Loucy (cell line): Measurements from ENCODE around the gene CHI3L2.
"Not testable (repeated sequence)": the region's sequence is repeated elsewhere in the genome, so short reads cannot be mapped to it uniquely, and the experiment has no call there.

Experiments used
- H2AFZ ChIP-seq: fragments of 200-600 bp; sonication (generic); 2 replicates; pipeline ENCODE4 v1.6.0; 2016; ENCODE audit warnings: antibody characterized with exemption, mild to moderate bottlenecking, low read length, moderate library complexity
- H3F3A ChIP-seq: fragments of 200-600 bp; 2 replicates; pipeline ENCODE4 v1.6.0; 2016; ENCODE audit warnings: antibody characterized with exemption, low read depth, mild to moderate bottlenecking
- H3K27me3 ChIP-seq: fragments of 200-600 bp; sonication (generic); 2 replicates; pipeline ENCODE4 v1.6.1; 2014; ENCODE audit warnings: low read length, mild to moderate bottlenecking; ENCODE audit not compliant: insufficient read depth, poor library complexity, severe bottlenecking
- H3K36me3 ChIP-seq: fragments of 200-600 bp; sonication (generic); 2 replicates; pipeline ENCODE4 v1.6.1; 2016; ENCODE audit warnings: low read length; ENCODE audit not compliant: insufficient read depth
- H3K4me1 ChIP-seq: fragments of 200-600 bp; sonication (generic); 2 replicates; pipeline ENCODE4 v1.5.1; 2014; ENCODE audit warnings: low read length, mild to moderate bottlenecking; ENCODE audit not compliant: insufficient read depth, poor library complexity, severe bottlenecking
- H3K4me2 ChIP-seq: fragments of 200-600 bp; sonication (generic); 2 replicates; pipeline ENCODE4 v1.6.0; 2014; ENCODE audit warnings: antibody characterized with exemption, low read length, low read depth, mild to moderate bottlenecking; ENCODE audit not compliant: poor library complexity, severe bottlenecking
- H3K4me3 ChIP-seq: fragments of 200-600 bp; sonication (generic); 2 replicates; pipeline ENCODE4 v1.5.1; 2014; ENCODE audit warnings: low read length, mild to moderate bottlenecking, mixed read lengths; ENCODE audit not compliant: poor library complexity, severe bottlenecking
- H3K79me2 ChIP-seq: fragments of 200-600 bp; sonication (generic); 2 replicates; pipeline ENCODE4 v1.6.1; 2014; ENCODE audit warnings: low read length; ENCODE audit not compliant: insufficient read depth
- H3K9ac ChIP-seq: fragments of 200-600 bp; sonication (generic); 2 replicates; pipeline ENCODE4 v1.6.0; 2014; ENCODE audit warnings: mild to moderate bottlenecking, low read depth, low read length, moderate library complexity; ENCODE audit not compliant: poor library complexity, severe bottlenecking
- H3K9me2 ChIP-seq: fragments of 200-600 bp; sonication (generic); replicated peaks from 2 replicates; pipeline ENCODE4 v1.6.1; 2016; ENCODE audit warnings: low read depth, low read length, mixed read lengths
- H3K9me3 ChIP-seq: fragments of 200-600 bp; sonication (generic); 2 replicates; pipeline ENCODE4 v1.6.1; 2014; ENCODE audit warnings: mild to moderate bottlenecking, antibody characterized with exemption, low read length, low read depth; ENCODE audit not compliant: insufficient read depth
- H4K20me1 ChIP-seq: fragments of 200-600 bp; sonication (generic); 2 replicates; pipeline ENCODE4 v1.6.0; 2014; ENCODE audit warnings: antibody characterized with exemption, low read length, mild to moderate bottlenecking; ENCODE audit not compliant: insufficient read depth, poor library complexity, severe bottlenecking
- CTCF ChIP-seq: fragments of 200-600 bp; sonication (generic); conservative IDR thresholded peaks from 2 replicates; pipeline ENCODE4 v1.5.1; 2014; ENCODE audit warnings: mild to moderate bottlenecking, antibody characterized with exemption, low read length
- EZH2phosphoT487 ChIP-seq: fragments of 200-600 bp; IDR thresholded peaks from 2 replicates; pipeline ENCODE4 v1.6.1; 2018; ENCODE audit warnings: antibody characterized with exemption, mild to moderate bottlenecking, moderate library complexity, borderline replicate concordance

The CHI3L2 gene

GRCh38 chr1:111214884-111215283, 12.6 kb upstream of the CHI3L2 start:
- Histone ChIP-seq H3K4me1 (peaks cover 87% of the 10 kb centered on the region), H3K79me2 (no peaks in the 10 kb centered on the region), H3K9me2 (no peaks in the 10 kb centered on the region), H3K9me3 (no peaks in the 10 kb centered on the region), H3K9ac (peak overlapping the region; percentile 86), H2AFZ (no peak overlapping the region), H3K4me3 (peak overlapping the region; percentile 57), H4K20me1 (no peaks in the 10 kb centered on the region), H3K36me3 (no peaks in the 10 kb centered on the region), H3K27me3 (no peaks in the 10 kb centered on the region), H3F3A (peaks cover 17% of the 10 kb centered on the region), H3K4me2 (peak overlapping the region; percentile 75)
- TF ChIP-seq EZH2phosphoT487 (no peak), CTCF (no peak)

GRCh38 chr1:111215285-111215684, 12.2 kb upstream of the CHI3L2 start:
- H3F3A ChIP-seq: peaks cover 17% of the 10 kb centered on the region
- not testable (repeated sequence) for H3K36me3 ChIP-seq, H3K9me3 ChIP-seq, H3K27me3 ChIP-seq, H4K20me1 ChIP-seq, H2AFZ ChIP-seq, H3K79me2 ChIP-seq, H3K9me2 ChIP-seq
- H3K9ac ChIP-seq: peak overlapping the region; percentile 86
- H3K4me2 ChIP-seq: peak overlapping the region; percentile 75
- peaks cover 87% of the 10 kb centered on the region for H3K4me1 ChIP-seq
- H3K4me3 ChIP-seq: peak overlapping the region; percentile 57

GRCh38 chr1:111216751-111217150, 10.8 kb upstream of the CHI3L2 start:
- peak overlapping the region; percentile 60 for H3K4me3 ChIP-seq

More at GRCh38 chr1:111216751-111217150, 10.8 kb upstream of the CHI3L2 start:
- H4K20me1 ChIP-seq: no peaks in the 10 kb centered on the region
- H3K9me3 ChIP-seq: no peaks in the 10 kb centered on the region
- H3K79me2 ChIP-seq: peaks cover 8% of the 10 kb centered on the region; the same call in 1 of the 2 replicates
- H3K4me2 ChIP-seq: peak overlapping the region; percentile 75
- H3K36me3 ChIP-seq: no peaks in the 10 kb centered on the region
- no peaks in the 10 kb centered on the region for H3K27me3 ChIP-seq
- H3K9ac ChIP-seq: peak overlapping the region; percentile 86
- no peak for TF ChIP-seq EZH2phosphoT487
- no peak for TF ChIP-seq CTCF
- H3F3A ChIP-seq: peaks cover 17% of the 10 kb centered on the region
- H2AFZ ChIP-seq: no peak overlapping the region
- peaks cover 94% of the 10 kb centered on the region for H3K4me1 ChIP-seq
- no peaks in the 10 kb centered on the region for H3K9me2 ChIP-seq
